Limb (tissue), 2 donors: ENCODE measurements around the gene USP32.
"Not testable (repeated sequence)": the region's sequence is repeated elsewhere in the genome, so short reads cannot be mapped to it uniquely, and the experiment has no call there.

Experiments
- DNase-seq, 2 donors: peaks; one replicate each; pipeline ENCODE4 v3.0.0-alpha.2; 2016; ENCODE audit errors: extremely low spot score in 2 of 2

Gene USP32, protein sequence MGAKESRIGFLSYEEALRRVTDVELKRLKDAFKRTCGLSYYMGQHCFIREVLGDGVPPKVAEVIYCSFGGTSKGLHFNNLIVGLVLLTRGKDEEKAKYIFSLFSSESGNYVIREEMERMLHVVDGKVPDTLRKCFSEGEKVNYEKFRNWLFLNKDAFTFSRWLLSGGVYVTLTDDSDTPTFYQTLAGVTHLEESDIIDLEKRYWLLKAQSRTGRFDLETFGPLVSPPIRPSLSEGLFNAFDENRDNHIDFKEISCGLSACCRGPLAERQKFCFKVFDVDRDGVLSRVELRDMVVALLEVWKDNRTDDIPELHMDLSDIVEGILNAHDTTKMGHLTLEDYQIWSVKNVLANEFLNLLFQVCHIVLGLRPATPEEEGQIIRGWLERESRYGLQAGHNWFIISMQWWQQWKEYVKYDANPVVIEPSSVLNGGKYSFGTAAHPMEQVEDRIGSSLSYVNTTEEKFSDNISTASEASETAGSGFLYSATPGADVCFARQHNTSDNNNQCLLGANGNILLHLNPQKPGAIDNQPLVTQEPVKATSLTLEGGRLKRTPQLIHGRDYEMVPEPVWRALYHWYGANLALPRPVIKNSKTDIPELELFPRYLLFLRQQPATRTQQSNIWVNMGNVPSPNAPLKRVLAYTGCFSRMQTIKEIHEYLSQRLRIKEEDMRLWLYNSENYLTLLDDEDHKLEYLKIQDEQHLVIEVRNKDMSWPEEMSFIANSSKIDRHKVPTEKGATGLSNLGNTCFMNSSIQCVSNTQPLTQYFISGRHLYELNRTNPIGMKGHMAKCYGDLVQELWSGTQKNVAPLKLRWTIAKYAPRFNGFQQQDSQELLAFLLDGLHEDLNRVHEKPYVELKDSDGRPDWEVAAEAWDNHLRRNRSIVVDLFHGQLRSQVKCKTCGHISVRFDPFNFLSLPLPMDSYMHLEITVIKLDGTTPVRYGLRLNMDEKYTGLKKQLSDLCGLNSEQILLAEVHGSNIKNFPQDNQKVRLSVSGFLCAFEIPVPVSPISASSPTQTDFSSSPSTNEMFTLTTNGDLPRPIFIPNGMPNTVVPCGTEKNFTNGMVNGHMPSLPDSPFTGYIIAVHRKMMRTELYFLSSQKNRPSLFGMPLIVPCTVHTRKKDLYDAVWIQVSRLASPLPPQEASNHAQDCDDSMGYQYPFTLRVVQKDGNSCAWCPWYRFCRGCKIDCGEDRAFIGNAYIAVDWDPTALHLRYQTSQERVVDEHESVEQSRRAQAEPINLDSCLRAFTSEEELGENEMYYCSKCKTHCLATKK (N-terminal part only)

DNA sequence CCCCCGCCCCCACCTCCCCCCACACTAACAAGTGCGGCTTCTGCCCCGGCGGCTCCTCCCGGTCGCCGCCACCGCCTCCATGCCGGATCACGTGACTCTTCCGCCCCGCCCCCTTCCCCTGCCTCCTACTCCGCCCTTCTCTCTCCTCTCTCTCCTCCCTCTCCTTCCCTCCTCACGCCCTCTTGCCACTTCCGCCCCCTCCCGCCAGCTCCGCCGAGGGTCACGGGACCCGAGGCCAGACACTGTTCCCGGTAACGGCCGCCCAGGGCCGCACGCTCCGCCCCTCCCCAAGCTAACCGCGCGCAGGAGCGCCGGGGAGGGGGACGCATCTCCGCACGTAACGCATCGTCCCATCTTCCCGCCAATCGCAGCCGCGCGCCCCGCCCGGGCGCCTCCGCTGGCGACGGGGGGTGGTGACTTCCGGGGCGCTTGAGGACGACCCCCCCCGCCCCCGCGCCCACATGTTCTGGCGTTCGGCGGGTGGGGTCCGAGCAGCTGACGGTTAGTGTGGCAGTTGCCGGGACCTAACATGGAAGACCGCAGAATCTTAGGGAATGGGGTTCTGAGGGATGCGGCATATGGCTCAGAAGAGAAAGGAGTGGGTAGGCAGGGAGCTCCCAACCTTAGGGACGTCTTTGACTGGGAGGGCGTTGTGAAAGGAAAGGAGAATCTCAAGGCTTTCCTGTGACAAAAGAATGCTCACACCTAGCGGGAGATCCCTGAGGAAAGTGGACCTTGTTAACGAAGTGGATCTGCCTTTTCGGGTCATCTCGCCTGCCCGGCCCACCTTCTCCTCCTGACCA lies at the start of gene USP32:
Gene USP32, minus strand, starts transcription at position 92 of the 803 bp plus-strand sequence. CDS start 194 bp downstream, outside the sequence.
- DNase-seq: peak; percentile 98 to 99

DNA sequence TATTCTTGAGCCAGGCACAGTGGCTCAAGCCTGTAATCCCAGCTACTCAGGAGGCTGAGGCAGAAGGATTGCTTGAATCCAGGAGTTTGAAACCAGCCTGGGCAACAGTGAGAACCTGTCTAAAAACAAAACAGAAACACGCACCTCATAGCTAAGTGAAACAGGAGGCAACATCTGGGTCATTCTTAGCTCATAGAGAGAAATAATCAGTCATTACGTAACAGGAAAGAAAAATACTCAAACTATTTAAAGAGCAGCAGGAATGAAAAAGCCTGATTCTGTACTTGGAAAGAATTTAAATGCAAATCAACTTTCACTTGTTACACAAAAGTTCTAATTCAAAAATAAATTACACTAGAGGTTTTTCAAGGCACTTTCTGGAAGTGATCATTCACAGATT lies 47.6 kb upstream of the USP32 start:
- no peak for DNase-seq

DNA sequence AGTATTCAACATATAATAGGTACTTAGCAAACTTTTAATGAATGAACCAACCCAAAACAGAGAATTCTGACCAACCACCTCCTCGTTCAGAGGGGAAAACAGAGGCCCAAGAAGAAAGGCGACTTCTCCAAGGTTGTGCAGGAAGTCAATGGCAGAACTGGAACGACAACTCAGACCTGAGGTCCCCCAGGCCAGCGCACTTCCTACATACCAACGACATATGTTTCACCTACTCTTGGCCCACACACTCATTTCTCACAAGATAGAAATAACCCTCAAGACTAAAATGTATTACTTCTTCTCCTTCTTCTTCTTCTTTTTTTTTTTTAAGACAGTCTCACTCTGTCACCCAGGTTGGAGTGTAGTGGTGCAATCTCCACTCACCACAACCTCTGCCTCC lies 44.7 kb upstream of the USP32 start:
- DNase-seq: no peak

DNA sequence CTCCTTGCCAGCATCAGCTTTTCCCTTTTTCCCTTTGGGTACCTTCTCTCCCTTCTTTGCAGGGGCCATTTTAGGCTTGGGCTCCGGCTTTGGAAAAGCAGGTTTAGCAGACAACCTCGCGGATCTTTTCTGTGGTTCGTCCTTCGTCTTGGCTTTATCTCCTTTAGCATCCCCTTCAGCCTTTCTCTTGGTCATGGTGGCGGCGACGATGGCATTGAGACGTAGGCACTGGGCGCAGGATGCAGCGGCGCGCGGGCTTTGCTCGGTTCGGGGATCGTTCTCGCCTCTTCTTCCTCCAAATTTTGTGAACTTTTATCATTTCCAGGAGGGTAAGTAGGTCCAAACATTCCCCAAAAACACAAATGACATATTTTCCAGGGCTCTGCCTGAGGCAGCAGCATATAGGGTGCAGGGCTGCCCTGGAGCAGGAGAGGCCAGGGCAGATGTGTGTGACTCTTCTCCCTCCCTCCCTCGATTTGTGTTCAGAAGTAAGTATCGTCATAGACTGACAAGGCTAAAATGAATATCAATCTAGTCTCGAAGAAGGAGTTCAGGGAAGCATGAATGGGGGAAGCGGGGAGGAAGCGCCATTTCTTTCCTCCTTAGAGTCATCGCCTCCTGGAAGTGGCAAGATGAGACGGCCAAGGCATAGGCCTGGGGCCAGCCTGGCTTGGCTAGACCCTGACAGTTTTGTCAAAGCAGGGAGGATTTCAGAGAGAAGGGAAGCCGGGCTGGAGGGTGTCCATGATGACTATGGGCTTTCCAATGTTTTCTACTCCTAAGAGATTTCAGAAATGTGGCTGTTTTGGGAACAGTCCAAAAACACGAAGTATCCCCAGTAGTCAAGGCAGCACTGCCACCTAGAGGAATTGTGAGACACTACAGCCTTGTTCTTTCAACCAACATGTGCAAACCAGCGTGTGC lies 43.6 kb upstream of the USP32 start:
- peak; percentile 77 to 92 for DNase-seq

DNA sequence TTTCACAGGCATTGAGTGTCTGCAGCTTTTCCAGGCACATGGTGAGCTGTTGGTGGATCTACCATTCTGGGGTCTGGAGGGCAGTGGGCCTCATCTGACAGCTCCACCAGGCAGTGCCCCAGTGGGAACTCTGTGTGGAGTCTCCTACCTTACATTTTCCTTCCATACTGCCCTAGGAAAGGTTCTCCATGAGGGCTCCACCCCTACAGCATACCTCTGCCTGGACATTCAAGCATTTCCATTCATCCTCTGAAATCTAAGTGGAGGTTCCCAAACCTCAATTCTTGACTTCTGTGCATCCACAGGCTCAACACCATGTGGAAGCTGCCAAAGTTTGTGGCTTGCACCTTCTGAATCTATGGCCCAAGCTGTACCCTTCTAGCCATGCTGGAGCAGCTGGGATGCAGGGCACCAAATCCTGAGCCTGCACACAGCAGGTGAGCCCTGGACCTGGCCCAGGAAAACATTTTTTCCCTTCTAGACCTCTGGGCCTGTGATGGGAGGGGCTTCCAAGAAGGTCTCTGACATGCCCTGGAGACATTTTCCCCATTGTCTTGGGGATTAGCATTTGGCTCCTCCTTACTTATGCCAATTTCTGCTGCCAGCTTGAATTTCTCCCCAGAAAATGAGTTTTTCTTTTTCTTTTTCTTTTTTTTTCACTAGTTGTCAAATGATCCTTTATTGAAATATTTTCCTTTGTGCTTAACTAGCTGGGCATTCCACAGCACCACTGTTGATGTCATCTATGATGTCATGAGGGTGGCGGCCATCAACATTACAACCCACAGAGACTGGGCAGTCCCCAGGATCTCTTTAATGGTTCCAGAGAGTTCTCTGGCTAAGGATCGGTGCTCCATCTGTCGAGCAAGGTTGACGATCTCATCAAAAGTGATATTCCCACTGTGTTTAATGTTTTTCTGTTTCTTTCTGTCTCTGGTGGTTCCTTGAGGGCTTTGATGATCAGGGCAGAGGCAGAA lies 41.4 kb upstream of the USP32 start:
- DNase-seq: not testable (repeated sequence)

DNA sequence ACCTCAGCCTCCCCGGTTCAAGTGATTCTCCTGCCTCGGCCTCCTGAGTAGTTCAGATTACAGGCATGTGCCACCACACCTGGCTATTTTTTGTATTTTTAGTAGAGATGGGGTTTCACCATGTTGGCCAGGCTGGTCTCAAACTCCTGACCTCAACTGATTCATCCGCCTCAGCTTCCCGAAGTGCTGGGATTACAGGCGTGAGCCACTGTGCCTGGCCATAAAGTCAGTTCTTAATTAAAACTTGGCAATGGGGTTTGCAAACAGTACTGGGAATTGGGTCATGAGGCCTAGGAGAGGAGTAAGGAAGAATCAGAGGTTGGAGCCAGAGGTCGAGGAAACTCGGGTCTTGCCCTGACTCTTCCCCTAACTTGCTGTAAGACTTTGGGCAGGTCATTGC lies 38.6 kb upstream of the USP32 start:
- DNase-seq: not testable (repeated sequence)

DNA sequence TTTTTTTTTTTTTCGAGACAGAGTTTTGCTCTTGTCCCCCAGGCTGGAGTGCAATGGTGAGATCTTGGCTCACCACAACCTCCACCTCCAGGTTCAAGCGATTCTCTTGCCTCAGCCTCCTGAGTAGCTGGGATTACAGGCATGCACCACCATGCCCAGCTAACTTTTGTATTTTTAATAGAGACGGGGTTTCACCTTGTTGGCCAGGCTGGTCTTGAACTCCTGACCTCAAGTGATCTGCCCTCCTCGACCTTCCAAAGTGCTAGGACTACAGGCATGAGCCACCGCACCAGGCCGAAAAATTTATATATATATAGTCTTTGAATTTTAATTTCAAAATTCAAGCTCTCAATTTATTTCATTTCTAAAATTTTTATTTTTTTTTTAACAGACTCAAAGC lies 36.6 kb upstream of the USP32 start:
- DNase-seq: not testable (repeated sequence)

DNA sequence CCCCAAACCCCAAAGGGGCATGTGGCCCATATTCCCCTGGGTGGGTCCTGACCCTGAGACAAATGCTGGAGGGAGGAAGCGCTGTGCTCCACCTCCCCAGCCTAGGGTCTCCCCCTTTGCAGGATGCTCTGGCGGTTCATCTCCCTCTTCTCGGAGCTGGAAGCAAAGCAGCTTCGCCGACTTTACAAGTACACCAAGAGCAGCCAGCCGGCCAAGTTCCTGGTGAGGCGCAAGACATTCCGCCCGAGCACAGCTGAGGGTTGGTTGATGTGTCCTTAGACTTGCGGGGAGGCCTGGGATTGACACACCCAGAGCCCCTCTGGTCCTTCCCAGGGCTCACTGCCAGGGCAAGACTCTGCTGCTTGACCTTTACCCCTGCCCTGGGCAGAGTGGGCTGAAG lies 34.7 kb upstream of the USP32 start:
- no peak for DNase-seq

DNA sequence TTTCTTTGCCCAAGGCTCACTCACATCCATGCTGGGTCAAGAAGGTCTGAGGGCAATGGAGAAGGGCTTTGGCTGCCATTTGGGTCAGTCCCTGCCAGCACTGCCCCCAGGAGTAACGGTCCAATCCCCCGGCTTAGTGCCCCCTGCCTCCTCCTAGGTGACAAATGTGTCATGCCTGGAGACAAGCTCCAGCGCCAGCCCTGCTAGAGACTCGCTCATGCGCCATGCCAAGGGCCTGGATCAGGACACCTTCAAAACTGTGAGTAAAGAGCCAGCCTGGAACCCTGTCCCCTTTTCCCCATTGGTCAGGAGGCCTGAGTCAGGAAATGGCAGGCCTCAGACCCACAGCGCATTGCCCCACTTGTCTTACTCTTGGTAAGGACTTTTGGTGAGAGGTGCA lies 33.7 kb upstream of the USP32 start:
- DNase-seq: no peak

DNA sequence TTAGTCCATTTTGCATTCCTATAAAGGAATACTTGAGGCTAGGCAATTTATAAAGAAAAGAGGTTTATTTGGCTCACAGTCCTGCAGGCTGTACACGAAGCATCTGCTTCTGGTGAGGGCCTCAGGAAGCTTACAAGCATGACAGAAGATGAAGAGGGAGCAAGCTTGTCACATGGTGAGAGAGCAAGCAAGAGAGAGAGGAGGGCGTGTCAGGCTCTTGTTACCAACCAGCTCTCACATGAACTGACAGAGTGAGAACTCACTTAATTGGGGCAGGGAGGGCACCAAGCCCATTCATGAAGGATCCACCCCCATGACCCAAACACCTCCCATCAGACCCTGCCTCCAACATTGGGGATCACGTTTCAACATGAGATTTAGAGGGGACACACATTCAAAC lies 31.9 kb upstream of the USP32 start:
- DNase-seq: no peak

DNA sequence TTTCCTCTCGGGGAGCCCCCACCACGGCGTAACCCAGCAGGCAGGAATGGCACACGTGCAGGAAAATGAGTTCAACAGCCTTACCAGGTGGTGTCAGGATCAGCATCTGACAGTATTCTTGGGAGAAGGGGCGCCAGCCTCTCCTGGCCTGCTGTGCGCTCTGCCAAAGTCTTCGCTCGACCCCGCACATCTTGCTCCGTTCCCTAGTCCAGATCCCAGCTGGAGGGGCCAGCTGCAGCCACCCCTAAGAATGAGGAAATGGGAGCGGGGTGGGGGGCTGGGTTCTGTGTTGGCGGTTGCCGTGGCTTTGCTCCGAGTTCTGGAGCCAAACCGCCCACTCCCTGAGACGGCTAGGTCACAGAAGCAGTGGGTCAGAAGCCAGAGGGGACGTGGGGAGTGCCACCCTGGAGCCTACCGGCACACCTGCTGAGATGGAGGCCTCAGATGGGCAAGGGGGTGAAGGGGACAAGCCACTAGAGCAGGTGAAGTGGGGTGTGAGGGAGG lies 30.3 kb upstream of the USP32 start, which contains the start of gene CHCT1:
Gene CHCT1, plus strand, starts transcription at position 328 of the 504 bp plus-strand sequence. Its CDS starts 104 bp downstream, at position 432.
- DNase-seq: peak in 1 of 2 donors; percentile 33

DNA sequence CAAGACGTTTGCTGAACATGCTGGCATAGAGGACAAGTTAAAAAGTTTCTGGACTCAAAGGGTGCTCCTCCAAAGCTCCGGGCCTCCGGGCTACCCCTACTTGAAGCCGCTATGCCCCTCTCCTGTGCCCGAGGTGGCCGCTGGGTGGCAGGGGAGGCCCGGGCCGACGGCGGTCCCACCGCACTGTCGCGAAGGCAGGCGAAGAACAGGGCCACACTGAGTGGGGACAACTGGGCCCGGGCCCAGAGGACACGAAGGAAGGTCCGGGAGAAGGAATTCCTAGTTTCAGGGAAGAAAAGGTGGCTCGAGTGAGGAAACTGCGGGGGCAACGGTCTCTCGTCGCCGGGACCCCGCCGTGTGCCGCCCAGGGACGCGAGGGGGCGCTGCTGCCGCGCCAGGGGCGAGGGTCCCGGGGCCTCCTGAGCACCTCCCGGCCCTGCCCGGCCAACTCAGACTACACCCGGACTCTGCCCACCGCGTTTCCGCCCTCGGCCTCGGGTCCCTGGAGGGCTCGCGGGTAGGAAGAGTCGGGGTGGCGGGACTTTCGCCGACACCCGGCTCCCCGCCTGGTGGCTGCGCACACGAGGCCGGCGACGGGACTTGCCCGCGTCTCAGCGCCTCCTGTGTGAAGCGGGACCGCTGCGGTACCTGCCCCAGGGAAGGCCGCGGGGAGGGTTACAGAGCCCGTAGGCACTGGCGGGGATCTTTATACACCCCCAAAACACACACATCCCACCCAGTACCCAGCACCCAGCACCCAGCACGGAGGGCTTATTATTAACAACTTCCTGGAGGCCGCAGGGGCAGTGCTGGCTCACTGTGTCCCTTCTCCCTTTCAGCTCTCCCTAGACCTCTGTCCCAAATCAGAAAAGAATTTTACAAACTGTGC lies 29.6 kb upstream of the USP32 start:
- DNase-seq: peak; percentile 44 to 83

DNA sequence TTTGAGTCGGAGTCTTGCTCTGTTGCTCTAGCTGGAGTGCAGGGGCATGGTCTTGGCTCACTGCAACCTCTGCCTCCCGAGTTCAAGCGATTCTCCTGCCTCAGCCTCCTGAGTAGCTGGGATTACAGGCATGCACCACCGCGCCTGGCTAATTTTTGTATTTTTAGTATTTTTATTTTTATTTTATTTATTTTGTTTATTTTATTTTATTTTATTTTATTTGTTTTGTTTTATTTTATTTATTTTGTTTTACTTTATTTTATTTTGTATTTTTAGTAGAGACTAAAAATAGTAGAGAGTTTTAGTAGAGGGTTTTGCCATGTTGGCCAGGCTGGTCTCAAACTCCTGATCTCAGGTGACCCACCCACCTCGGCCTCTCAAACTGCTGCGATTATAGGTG lies 27.9 kb upstream of the USP32 start:
- not testable (repeated sequence) for DNase-seq

DNA sequence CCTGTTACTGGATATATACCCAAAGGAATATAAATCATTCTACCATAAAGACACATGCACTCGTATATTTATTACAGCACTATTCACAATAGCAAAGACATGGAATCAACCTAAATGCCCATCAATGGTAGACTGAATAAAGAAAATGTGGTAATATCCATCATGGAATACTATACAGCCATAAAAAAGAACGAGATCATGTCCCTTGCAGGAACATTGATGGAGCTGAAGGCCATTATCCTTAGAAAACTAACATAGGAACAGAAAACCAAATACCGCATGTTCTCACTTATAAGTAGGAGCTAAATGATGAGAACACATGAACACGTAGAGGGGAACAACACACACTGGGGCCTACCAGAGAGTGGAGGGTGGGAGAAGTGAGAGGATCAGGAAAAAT lies 27.1 kb upstream of the USP32 start:
- not testable (repeated sequence) for DNase-seq

DNA sequence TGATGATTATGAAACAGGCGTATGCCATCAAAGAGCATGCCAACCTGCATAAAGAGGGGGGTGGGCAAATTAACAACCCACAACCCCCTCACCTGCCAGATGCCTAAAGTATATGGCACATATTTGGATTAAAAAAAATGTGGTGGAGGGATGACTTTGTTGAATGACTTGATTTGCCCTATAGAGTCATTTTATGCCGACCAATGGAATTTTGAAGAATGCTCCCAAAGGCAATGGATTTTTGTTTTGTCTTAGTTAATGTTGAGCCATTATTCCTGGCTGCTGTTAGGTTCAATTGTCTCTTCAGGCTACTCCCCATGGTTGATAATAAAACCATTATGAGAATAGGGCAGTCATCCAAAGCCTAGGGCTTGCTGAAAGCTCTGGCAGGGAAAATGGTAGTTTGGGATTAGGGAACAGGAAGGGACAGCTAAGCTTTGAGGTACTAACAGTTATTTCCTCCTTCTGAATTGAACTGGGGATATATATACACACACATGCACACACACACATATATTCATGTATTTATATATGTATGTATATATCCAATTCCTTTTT lies 24.5 kb upstream of the USP32 start:
- no peak for DNase-seq

DNA sequence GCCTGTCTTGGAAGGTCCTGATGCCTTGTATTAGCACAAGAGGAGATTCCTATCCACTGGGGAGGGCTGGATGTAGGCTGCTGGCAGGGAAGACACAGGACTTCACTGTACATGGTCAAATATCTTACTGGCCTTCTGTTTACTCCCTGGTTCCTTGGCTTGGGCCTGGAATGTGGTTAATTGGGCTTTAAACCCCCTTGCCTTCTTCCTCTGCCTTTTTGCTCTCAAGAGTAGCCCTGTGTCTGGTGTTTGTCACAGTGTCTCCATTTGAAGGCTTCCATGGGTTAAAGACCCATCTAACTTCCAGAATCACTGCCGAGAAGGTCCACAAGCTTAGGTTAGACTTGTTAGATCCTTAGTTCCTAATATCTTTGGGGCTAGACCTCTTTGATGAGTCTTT lies 23.2 kb upstream of the USP32 start:
- DNase-seq: no peak

DNA sequence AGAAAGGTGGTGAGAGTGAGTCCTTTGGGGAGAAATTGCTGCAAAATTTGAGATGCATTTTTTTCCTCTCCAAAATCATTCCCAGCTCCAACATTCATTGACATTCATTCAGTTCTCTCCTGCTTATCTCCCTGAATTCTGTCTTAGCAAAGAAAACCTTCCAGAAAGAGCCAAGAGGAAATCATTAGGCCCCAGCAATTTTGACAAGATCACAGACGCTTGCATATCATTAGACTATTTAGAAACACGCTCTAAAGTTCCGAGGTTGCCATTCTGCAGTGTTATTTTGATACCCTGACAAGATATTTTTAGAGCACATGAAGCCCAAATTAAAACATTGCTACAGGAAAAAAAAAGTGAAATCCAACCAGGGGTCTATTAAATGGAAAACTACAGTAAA lies 20.8 kb upstream of the USP32 start:
- no peak for DNase-seq
